Measurements from ENCODE around the gene FGFR1OP2.

GRCh38 chr12:26979733-26980132 lies 41.5 kb downstream of the FGFR1OP2 start:
- TF ChIP-seq CTCF (IDR thresholded peaks at IDR 0.05): no peak
- TF ChIP-seq POLR2A (IDR thresholded peaks at IDR 0.05): no peak
